CMK (cell line): ENCODE measurements around the gene B3GNT8.
"Not testable (repeated sequence)": the region's sequence is repeated elsewhere in the genome, so short reads cannot be mapped to it uniquely, and the experiment has no call there.

Experiments
- DNase-seq: peaks from one replicate; pipeline ENCODE4 v3.0.0-alpha.2; 2010; ENCODE audit warnings: low read depth

Gene B3GNT8

DNA sequence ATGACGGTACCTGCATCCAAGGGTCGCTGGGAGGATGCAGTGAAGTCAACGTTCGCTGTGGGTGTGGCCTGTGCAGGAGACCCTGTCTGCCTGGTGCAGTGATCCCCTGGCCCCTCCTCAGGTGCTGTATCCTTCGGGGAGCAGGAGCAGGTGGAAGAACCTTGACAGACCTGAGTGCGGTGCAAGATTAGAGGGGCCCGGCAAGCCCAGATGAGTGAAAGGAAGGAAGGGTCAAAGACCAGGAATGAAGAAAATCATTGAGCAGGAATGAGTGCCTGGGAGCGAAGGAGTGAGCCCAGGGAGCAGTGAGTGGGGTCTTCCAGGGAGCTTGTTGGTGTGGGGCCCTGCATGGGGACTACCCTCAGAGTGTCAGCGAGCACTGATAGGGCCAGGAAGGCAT is 12.7 kb downstream of the B3GNT8 start:
- DNase-seq = no peak

DNA sequence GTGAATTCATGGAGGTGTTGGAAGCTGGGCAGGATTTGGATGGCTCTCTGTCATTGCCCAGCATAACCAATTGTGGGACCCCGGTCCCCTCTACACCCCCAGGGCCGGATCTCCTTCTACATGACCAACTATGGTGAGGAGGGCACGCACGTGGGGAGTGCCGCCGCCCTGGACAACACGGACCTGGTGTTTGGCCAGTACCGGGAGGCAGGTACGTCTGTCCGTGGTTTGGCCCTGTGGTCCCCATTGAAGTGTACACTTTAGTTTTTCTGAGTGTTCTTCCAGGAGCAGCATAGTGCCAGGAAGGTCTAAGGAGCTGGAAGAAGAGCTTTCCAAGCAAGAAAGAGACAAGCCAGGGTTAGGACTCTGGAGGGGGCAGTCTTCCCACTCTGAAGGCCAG is 13.2 kb downstream of the B3GNT8 start:
- no peak for DNase-seq

DNA sequence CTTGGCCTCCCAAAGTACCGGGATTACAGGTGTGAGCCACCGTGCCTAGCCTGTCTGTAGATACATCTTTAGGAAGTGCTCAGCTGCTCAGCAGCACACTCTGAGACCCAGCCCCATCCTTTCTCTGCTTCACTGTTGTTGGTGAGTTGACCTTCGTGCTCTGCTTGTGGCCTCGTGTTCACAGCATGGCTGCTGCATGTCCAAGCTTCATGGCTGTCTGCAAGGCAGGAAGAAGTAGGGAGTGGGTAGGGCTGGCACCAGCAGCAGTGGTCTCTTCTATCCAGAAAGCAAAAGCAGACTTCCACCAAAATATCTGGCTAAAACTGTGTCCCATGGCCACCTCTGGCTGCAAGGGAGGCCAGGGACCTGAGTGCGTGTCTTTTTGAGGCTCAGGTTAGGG is 14.2 kb downstream of the B3GNT8 start:
- DNase-seq = no peak

DNA sequence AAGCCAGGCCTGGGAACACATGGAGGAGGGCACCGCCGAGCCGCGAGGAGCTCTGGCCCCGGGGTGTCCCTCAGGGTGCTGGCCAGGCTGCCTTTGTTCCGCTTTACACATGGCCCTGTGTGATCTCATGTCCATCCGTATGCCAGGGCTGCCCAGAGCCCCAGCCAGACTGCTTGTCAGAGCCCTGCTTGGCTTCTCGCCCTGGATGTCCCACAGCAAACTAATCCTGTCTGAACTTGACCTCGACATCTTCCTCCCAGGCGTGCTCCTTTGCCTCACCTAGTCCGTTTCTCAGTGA is 15.3 kb downstream of the B3GNT8 start:
- DNase-seq = no peak

DNA sequence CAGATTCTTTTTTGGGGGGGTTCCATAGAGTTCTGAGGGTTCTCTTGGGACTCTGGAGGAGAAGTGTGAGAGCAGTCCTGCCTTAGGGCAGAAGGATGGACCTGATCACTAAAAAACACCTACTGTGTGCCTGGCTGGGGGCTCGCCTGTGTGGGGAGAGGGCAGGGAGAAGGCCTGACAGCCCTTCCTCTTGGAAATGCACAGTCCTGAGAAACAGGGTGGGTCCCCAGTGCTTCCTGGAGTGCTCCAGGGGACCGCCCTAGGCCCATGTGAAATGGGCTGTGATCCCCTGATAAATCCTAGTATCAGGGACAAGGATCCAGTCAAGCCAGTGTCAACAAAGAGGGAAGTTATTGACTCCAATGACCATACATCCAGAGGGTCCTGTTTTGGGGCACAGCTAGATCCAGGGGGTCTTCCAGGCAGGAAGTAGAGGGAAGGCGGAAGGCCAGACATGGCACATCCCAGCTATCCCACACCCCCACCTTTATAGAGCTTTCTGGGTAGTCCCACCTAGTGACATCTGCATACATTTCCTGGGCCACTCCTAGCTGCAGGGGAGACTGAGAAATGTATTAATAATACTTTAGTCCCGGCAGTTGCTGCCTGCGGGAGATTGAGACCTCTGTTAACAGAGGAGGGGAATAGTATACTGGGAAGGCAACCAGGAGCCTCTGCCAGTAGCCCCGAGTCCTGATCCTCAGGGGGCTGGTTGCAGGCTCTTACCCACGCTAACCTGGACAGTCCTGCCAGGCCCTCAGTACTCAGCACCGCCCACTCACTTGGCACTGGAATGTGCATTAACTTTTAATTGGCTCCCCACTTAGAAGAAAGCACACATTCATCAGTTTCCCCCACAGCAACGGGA is 15.8 kb downstream of the B3GNT8 start:
- DNase-seq = no peak

DNA sequence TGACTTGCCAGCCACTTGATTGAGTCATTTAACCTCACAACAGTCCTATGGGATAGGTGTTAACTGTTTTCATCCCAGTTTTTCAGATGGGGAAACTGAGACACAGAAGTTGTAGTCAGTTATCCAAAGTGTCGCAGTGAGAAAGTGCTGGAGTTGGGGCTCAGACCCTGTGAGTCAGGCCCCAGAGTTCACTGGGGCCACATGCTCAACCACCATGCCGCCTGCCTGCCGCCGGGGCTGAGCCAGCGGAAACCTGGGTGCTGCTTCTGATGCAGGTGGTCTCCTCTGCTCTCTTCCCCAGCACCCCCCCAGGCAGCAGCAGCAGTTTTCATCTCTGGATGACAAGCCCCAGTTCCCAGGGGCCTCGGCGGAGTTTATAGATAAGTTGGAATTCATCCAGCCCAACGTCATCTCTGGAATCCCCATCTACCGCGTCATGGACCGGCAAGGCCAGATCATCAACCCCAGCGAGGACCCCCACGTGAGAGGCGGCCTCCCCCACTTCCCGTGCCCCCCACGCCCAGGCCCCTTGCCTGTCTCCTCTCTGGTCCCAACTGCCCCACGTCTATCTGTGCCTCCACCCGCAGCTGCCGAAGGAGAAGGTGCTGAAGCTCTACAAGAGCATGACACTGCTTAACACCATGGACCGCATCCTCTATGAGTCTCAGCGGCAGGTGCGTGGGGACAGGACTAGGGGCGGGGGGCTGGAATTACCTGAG is 16.7 kb downstream of the B3GNT8 start:
- no peak for DNase-seq

DNA sequence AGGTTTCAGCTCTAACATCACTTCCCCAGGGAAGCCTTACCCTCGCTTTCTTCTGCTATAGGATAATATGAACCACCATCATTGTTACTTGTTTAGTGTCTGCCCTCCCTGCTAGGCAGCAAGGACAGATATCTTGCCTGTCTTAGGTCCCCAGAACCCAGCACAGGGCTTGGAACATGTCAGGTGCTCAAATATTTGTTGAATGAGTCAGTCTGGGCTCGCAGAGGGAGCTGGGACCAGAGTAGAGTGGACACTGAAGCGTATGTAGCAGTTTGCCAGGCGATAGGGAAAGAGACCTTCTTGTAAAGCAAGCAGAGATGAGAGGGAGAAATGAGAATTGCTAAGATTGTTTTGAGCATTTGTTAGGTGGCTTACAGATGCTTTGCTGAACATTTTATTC is 17.9 kb downstream of the B3GNT8 start:
- no peak for DNase-seq

DNA sequence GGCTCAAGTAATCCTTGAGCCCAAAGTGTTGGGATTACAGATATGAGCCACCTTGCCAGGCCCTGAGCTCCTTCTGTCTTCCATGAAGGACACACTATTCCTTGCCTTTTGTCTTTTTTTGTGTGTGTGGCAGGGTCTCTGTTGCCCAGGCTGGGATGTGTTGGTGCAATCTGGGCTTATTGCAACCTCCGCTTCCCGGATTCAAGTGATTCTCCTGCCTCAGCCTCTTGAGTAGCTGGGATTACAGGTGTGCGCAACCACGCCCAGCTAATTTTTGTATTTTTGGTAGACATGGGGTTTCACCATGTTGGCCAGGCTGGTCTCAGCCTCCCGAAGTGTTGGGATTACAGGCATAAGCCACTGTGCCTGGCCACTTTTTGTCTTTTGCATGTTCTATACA is 18.3 kb downstream of the B3GNT8 start:
- not testable (repeated sequence) for DNase-seq

DNA sequence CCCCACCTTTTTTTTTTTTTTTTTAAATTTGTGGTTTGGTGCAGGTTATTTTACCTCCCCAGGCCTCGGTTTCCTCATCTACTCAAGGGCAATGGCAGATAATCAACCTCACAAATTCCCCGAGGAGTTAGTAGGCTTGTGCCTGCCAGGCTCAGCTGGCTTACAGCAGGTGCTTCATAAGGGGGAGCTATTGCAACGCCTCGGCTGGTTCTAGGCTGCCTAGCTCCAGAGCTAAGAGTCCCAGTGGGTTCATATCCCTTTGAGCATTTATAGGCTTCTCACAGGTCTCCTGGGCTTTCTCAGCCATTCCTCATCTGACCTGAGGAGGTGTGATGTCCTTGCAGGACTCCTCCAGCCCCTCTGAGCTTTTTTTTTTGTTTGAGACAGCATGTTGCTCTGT is 18.9 kb downstream of the B3GNT8 start:
- DNase-seq = no peak

DNA sequence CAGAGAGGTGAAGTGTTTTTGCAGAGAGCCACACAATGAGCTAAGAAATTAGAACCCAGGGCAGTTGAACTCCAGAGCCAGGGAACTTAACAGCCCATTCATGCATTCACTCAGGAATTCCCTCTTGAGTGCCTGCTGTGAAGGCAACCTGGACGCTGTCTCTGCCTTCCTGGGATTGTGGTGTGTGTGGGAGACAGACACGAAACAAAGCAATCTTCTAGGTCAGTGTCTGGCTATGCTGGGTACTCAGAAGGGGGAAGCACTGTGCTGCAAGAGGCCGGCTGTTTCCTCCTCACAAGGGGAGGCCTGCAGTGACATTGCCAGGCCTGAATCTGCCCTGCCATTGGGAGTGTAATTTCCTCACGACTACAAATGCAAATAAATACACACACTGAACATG is 19.9 kb downstream of the B3GNT8 start:
- DNase-seq = no peak

DNA sequence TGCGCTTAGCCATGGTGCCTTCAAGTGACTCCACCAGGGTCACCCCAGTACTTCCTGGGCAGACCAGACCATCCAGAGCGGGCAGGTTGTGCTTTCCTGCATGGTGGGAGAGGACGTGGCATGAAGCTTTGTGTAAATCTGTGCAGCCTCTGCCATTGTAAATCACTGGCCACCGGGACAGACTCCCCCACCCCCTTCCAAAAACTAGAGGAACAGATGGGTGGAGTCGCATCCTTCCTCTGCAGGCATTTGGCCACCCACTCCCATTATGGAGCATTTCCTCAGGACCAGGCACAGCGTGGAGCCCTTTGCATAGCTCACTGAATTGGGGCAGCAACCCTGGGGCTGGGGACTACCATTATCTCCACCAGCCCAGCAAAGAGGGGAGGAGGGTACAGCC is 21.4 kb downstream of the B3GNT8 start:
- DNase-seq = no peak

DNA sequence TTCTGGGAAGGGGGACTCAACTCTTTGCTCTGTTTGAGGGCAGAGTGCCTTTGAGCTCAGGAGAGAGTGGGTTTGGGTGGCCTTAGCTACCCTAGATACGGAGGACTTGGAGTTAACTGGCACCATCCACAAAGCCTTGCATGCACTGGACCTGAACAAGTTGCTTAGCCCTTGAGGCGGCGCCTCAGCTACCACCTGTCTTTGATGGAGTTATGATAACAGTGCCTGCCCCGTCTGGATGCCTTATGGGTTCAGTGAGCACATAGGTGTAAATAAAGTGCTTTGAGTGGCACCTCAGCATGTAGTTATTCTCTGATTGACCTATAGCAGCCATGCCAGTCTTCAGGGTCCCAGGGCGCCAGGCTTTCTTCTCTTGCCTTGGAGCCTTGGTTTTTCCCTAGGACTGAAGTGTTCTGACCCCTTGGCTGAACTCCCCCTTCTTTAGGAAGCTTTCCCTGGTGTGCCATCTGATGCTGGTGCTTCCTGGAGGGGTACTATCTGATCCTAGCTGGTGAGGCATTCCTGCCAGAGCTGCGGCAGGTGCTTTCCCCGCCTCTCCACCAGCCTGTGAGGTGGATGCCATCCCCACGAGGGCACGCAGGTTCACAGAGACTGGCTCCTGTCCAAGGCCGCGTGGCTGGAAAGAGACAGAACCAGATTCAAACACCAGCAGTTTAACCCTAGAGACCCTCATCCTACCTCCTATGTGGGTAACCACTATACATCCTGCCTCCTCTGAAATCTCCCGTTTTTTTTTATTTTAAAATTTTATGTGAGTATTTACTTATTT is 23.8 kb downstream of the B3GNT8 start:
- DNase-seq = no peak

DNA sequence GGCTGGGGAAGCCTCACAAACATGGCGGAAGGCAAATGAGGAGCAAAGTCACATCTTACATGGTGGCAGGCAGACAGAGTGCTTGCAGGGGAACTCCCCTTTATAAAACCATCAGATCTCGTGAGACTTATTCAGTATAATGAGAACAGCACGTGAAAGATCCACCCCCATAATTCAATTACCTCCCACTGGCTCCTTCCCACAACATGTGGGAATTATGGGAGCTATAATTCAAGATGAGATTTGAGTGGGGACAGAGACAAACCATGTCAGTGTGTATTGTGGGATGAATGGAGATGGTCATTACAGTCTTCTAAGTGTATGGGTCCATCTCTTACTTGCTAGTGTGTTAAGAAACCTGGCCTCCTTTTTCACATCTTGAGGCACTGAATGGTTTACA is 25.2 kb downstream of the B3GNT8 start:
- DNase-seq = no peak

DNA sequence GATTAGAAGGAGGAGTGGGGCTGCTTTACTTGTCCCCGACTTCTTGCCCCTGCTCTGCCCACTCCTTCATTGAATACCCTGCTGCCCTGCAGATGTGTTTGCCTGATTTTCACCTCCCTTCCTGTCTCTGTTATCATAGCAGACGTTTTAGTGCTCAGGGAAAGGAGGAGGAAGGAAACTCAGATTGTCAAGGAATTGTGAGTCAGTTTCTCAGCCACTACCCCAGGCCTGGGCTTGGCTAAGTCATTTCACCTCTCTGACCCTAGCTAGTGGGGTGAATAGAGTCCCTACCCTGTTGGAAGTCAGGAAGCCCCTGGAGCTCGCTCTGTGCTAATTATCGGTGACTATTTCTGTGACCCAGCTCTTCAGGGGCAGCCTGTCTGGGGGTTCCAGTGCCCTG is 25.7 kb downstream of the B3GNT8 start:
- DNase-seq = no peak

DNA sequence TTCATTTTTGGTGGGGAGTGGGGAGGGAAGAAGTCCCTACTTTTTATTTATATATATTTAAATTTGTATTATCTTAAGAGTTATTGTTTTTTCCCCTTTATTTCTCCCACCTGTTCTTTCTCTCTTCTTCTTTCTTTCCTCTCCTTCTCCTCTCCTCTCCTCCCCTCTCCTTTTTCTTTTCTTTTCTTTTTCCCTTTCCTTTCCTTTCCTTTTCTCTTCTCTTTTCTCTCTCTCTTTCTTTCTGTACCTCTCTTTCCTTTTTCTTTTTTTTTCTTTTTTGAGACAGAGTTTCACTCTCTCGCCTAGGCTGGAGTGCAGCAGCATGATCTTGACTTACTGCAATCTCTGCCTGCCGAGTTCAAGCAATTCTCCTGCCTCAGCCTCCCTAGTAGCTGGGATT is 27.6 kb downstream of the B3GNT8 start:
- DNase-seq = no peak

DNA sequence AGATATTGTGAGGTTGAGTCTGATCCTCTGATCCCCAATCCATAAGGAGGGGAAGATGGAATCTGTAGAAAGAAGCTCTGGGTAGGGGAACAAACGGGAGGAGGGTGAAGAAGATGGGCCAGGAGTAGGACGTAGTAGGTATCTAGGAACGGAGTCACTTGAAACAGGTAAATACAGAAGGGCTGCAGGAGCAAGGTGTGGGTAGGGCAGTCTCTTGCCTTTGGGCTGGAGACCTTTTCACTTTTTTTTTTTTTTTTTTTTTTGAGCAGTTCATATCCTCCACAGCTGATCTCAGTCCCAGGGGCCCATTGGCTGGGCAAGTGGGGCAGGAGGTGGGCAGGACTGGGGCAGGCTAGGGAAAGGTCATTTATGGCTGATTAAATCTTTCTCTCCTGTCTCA is 28.1 kb downstream of the B3GNT8 start:
- DNase-seq = no peak

DNA sequence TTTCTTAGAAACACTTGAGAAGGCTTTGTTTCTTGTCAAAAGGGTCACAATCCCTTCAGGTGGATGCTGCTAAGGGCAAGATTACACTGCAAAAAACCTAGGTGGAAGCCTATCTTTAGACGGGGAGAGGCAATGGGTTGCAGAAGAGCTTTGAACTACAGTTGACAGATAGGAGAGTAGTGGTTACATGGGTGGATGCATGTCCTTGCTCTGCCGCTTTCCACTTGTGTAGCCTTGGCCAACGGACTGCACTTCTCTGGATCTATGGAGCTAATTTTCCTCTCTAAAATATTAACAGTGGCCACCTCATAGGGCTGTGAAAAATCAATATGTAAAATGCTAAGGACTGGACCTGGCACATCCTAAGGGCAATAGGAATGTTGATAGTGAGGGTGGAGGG is 28.6 kb downstream of the B3GNT8 start:
- DNase-seq = no peak

DNA sequence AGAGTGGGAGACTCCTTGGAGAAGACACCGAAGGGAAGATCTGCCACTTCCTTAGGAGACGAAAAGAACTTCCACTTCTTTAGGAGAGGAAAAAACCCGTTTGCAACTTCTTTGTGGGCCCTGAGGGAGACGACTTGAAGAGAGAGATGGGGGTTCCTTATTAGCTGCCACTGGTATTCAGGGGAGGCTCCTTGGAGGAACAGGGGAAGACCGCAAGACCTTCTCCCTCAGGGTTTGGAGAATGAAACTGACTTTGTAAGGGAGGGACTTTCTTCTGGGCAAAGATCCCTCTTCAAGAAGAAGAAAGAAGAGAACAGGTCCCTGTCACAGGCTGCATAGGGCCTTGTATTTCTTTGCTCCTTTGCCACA is 29.1 kb downstream of the B3GNT8 start:
- no peak for DNase-seq

DNA sequence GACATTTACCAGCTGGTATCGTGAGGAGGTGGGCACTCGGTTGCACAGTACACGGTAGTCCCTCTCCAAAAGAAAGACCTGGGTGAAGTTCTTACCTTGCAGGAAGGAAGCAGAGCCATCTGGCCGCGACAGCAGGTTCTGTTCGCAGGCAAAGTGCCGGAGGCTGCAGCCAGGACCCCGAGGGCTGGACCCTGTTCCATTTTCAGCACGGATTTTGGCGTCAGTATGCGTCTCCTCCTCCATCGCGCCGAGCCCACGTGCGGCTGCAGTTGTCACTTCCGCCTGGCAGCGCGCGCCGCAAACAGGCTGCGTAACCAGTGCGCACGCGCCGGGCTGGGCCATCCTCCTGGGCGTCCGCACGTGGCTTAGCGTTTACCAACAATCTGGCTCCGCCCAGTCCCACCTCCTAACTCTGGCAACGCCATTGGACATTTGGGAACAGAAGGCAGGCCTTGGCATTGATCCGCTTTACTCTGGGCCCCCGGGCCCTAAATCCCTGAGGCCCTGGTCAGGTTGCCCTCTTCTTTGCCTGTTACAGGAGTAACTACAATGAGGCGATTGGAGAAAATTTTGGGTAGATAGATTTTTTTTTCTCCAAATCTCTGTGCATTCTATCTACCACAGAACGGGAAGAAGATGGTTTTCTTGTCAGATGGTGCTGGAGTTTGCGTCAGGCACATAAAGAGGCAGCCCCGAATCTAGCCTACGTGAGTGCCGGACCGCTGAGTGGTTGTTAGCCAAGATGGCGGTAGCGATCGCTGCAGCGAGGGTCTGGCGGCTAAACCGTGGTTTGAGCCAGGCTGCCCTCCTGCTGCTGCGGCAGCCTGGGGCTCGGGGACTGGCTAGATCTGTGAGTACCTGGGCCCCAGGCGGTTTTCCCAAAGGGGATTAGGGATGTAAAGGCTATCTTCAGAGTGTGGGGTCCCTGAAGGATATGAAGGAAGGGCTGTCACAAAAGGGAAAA is 29.8 kb downstream of the B3GNT8 start, which contains the start of the genes BCKDHA and EXOSC5:
Gene BCKDHA (plus strand): TSS at position 733 of the 964 bp plus-strand sequence. CDS start 10 bp downstream, at position 743.
Gene EXOSC5 (minus strand): TSS at position 274 of the 964 bp plus-strand sequence. CDS start 31 bp downstream, at position 243.
- DNase-seq = peak; percentile 99

DNA sequence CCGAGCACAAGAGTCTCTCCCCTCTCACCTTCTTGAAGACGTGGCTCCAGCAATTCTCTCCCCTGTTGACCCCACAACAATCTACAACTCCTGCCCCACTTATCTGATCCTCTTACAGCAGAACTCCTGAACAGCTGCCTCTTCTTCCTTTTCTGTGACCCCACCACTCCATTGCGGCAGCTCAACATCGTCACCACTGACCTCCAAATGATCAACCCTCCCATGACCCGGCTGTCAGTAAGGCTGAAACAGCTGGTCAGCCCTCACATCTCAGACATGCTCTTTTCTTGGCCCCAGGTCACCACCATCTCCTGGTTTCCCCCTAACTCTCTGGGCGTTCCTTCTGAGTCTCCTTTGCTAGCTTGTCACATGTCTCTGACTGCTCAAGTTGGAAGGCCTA is 31.8 kb downstream of the B3GNT8 start:
- no peak for DNase-seq

DNA sequence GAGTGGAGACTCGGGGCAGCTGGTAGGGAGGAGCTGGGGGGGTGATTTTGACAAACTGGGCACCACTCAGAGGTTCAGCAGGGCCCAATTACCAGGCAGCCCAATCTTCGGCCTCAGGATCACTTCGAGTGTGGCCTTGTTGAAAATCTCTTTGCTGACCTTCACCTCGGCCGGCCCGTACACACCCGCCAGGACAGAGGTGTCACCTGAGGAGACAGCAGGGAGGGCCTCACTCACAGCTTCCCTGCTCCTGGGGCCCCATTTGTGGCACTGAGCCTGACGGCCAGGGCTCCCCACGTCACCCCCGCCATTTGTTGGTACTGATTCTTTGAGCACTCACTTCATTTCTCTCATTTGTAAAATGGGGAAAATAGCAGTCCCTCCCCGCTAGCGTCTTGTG is 34.4 kb downstream of the B3GNT8 start:
- DNase-seq = no peak

DNA sequence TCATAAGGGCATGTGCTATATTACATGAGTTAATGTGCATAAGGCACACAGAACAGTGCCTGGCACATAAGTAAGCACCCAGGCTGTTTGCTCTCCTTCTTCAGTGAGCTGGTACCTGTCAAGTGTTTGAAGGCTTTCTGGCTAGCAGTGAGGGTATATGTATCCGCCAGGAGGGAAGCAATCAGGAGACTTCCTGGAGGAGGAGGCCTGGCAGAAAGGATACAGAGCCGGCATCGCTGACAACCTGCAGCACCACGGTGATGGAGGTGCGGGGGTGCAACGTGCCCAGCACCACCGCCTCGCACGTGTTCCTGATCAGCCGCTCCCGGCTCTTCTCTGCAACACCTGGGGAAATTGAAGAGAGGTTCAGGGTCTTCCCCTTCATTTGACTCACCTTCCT is 35.6 kb downstream of the B3GNT8 start:
- no peak for DNase-seq
